Measurements from ENCODE around the gene ZFPM1.
"Not testable (repeated sequence)": the region's sequence is repeated elsewhere in the genome, so short reads cannot be mapped to it uniquely, and the experiment has no call there.

Gene ZFPM1

GRCh38 chr16:88453217-88453531, at the start of gene ZFPM1:
Gene ZFPM1, plus strand, starts transcription at chr16:88453280. Its CDS starts 359 bp downstream, at chr16:88453639.
- DNase-seq, result no peak

- DNase-seq, result no peak
Observed at GRCh38 chr16:88403794-88404581, 49.1 kb upstream of the ZFPM1 start.

DNA sequence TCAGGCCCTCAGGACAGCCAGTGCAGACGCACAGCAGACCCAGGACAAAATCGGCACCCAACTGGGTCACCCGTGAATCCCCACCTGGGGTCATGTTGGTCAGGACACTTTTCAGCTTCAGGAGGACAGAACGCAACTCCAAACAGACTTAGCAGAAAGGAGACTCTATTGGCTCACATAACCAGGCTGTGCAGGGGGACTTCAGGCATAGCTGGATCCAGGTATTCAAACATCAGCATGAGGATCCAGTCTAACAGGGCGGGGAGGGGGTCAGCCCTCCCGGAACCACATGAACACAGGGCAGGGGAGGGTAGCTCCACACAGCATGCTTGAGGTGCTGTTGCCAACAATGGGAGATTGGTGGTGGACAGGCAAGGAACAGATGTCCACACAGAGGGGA, 48.3 kb upstream of the ZFPM1 start:
- DNase-seq, result no peak

DNA sequence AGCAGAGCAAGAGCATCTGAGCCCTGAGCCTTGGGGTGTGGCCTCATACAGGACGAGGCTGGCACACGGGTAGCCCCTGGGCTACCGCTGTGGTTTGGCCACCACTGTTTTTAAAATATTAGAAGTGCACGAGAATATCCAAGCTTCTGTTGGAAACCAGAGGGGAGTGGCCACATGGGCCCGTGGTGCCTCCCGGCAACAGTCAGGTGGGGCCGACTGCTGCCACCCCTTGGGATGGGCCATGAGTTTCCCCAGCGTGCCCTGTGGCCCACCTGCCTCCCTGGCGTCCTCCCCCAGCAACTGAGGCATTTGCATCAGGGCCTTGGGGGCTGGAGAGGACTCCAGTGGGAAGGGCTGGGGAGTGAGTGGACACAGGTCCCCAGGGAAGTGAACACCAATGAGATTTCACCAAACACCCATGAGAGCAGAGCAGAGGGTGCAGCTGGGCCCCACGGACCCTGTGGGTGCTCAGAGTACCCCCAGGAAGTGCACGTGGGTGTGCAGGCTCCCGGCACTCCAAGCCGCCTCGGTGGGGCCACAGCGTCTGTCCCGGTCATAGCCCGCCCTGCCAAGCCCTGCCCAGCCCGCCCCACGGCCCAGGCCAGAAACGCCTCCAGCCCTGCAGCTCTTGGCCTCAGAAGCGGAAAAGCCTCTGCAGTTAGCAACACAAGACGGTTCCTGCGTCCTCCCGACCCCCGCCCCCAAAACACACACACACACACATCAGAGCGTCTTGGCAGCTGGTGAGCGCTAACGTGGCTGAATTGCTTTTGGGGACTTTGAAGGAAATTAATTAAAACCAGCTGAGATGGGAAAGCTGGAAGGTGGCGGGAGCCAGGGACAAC, 47.6 kb upstream of the ZFPM1 start:
- no peak for DNase-seq

GRCh38 chr16:88406096-88407041, 46.7 kb upstream of the ZFPM1 start:
- DNase-seq, result no peak

DNA sequence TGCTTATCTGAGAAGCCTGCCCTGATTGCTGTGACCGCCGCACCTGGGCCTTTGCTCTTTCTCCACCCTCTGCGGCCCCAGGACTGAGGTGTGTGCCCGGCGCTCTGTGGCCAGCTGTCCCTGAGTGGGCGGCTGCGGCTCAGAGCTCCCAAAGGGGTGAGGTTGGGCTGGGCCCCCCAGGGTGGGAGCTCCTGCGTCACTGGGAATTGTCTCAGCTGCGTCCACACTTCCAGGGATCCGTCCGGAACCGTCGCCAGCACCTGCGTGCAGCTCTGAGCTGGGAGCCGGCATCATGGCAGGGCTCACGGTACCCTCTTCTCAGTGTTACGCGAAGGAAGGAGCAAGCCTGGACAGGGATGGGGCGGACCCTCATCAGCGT, 46.0 kb upstream of the ZFPM1 start:
- DNase-seq, result no peak

DNA sequence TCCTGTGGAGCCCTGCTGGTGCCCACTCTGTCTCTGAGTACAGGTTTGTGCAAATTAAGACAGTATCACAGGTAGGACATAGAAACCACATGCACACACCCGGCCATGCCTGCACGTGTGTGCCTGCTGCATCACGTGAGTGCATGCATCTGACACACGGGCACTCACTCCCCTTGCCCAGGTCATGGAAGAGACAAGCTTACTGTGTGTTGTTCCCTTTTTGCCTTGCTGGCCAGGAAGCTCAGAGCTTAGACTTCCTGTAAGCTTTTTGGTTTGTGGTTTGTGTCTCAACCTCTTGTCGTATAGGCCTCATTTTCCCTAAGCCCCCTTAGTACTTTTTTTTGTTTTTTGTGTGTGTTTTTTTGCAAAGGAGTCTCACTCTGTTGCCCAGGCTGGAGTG, 45.3 kb upstream of the ZFPM1 start:
- no peak for DNase-seq

- no peak for DNase-seq
Observed at GRCh38 chr16:88408561-88409142, 44.4 kb upstream of the ZFPM1 start.

DNA sequence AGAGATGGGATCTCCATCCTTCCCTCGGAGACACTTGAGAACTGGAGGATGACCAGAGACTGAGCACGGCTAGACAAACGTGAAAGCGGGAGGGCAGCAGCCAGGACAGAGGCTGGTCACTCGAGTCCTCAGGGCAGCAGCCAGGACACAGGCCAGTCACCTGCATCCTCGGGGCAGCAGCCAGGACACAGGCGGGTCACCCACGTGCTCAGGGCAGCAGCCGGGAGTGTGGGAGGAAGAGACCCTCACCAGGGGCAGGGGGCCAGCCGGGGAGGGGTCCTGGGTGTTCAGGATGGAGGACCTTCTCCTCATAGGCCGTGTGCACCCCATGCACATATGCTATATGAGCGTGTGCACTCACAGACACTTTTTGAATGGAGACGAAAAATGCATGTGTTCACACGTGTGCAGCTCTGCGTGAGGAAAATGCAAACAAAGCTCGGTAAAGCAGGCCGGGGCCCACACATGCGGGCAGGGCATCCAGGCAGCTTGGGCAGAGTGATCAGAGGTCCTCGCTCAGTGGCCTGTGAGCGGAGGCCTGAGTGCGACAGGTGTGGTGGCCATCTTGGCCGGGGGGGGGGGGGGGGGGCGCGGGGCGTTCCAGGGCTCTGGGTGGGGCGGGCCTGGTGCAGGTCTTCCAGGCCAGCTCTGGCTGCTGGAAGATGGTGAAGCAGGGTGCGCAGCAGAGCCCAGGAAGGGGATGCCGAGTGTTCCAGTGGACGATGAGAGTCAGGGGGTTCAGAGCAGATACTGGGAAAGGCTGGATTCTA, 43.6 kb upstream of the ZFPM1 start:
- DNase-seq, result no peak

DNA sequence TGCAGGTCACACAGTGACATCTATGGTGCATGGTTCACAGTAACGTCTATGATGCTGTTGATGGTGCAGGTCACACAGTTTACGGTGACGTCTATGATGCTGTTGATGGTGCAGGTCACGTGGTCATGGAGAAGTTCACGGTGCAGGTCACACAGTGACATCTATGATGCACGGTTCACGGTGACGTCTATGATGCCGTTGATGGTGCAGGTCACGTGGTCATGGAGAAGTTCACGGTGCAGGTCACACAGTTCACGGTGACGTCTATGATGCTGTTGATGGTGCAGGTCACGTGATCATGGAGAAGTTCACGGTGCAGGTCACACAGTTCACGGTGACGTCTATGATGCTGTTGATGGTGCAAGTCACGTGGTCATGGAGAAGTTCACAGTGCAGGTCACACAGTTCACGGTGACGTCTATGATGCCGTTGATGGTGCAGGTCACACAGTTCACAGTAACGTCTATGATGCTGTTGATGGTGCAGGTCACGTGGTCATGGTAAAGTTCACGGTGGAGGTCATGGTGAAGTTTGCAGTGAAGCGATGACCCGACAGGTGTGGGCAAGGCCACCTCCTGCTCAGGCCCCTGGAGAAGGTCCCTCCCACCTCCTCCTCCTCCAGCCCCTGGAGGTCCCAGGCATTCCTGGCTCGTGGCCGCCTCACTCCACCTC, 42.6 kb upstream of the ZFPM1 start:
- not testable (repeated sequence) for DNase-seq

- DNase-seq, result no peak
Observed at GRCh38 chr16:88411951-88412576, 41.0 kb upstream of the ZFPM1 start.

DNA sequence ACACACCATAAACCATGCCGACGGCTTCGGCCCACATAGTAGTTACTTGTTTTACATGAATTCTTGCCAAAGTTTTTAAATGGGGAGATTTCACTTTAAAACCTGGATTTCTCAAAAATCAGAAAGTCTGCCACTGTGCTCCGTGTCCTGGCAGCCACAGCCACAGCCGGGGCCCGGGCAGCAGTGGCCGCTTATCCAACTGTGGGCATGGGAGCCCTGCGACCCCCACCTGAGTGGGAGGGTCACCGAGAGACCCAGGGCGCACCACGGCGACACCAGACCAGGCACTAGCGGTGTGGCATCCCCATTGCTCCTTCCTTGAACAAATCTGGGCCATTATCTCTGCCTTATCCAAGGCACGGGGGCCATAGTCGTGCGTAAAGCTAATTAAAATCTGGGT, 40.3 kb upstream of the ZFPM1 start:
- DNase-seq, result no peak

DNA sequence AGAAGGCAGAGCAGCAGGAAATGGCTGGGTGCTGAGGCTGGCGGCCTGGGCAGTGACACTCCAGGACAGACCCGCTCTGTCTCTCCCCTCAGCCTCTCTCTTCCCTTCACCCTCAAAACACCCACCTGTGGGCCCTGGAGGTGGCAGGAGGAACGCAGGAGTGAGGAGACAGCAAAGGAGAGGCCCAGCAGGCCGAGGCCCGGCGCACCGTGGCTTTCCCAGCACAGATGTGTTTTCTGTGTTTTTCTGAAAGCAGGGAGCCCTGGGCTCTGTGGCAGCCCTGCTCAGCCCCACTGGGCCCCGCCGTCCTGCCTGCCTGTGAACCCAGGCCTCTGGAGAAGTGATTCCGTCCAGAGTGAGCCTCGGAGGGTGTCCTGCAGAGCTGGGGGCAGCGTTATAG, 39.8 kb upstream of the ZFPM1 start:
- no peak for DNase-seq

GRCh38 chr16:88413631-88414030, 39.4 kb upstream of the ZFPM1 start:
- DNase-seq, result no peak

GRCh38 chr16:88414521-88415380, 38.3 kb upstream of the ZFPM1 start:
- DNase-seq, result no peak

GRCh38 chr16:88415381-88415705, 37.7 kb upstream of the ZFPM1 start:
- DNase-seq, result no peak

DNA sequence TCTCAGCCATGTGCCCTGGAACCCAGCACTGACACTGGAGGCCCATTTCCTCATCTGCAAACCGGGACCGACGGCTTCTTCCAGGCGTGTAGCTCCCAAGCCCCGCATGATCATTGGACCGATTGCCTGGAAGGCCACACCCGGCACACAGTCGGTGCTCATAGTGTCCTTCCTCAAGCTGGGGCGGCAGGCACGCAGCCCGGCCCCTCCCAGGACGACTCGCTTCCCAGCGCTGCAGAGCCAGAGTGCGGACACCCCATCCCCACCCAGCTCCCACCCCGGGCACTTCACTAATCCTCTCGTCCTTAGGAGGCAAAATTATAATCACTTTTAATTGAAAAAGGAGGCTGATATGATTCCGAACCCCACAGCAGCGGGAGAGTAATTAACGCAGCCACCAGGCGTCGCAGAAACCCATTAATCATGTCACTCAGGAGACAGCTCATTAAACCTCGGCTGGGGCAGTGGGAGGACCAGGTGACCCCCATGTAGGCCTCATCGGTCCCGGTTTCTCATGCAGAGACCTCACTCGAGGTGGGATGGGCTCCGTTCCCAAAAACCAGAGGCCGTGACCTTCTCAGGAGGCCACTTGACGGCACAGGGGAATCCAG, 37.3 kb upstream of the ZFPM1 start:
- DNase-seq, result no peak

DNA sequence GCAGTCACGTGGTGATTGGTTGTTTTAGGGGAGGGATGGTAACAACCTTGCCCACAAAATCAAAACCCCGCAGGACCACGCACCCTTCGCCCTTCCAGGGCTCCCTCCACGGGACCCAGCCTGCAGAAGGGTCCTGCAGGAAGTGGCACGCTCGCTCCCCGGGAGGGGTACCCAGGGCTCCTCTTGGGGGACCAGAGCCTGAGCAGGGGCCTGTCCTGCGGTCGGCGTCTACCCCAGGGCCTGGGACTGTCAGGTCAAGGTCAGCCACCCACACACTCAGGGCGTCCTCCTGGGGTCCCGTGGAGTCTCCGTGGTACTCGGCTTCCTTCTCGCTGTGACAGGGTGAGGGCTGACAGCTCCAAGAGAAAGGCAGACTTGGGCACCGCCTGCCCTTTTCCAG, 36.4 kb upstream of the ZFPM1 start:
- no peak for DNase-seq

- DNase-seq, result no peak
Observed at GRCh38 chr16:88417684-88418476, 35.2 kb upstream of the ZFPM1 start.

Measured in activated CD4-positive, alpha-beta T cell treated with anti-CD3 and anti-CD28 coated beads for 4 hours (primary cell).